Measurements from ENCODE around the gene PKHD1.

The PKHD1 gene

GRCh38 chr6:51976374-51976773 is 111.0 kb downstream of the PKHD1 start:
- no peak overlapping the region for H3K4me3 ChIP-seq (ENCODE audit: low read depth, low read length)
- TF ChIP-seq CTCF (IDR thresholded peaks at IDR 0.05; ENCODE audit: borderline replicate concordance, insufficient read depth, low read depth, low read length), result no peak

DNA sequence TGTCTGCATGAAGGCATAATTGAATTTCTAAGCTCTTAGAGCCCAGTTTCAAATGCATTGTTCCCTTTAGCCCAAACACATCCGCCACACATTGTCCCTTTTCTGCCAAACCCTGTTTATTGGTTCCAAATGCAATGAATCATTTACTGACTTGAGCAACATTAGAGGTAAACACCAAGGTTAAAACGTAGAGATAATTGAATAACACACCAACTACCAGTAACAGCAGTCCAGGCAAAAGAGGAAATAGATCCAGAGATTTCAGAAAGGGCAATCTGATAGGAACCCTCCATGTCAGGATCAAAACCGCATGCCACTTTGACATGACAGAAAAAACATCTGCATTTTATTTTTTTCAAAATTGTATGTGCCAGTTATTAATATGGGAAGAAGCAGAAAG is 114.8 kb downstream of the PKHD1 start:
- no peak overlapping the region for H3K4me3 ChIP-seq (ENCODE audit: low read depth, low read length)
- no peak for TF ChIP-seq CTCF (IDR thresholded peaks at IDR 0.05; ENCODE audit: borderline replicate concordance, insufficient read depth, low read depth, low read length)

- no peak for TF ChIP-seq CTCF (IDR thresholded peaks at IDR 0.05; ENCODE audit: borderline replicate concordance, insufficient read depth, low read depth, low read length)
- H3K4me3 ChIP-seq (ENCODE audit: low read depth, low read length), result no peak overlapping the region
Measured at GRCh38 chr6:51968265-51968664, 119.1 kb downstream of the PKHD1 start.

- TF ChIP-seq CTCF (IDR thresholded peaks at IDR 0.05; ENCODE audit: borderline replicate concordance, insufficient read depth, low read depth, low read length), result no peak
- H3K4me3 ChIP-seq (ENCODE audit: low read depth, low read length), result no peak overlapping the region
Measured at GRCh38 chr6:51965222-51965801, 122.1 kb downstream of the PKHD1 start.

DNA sequence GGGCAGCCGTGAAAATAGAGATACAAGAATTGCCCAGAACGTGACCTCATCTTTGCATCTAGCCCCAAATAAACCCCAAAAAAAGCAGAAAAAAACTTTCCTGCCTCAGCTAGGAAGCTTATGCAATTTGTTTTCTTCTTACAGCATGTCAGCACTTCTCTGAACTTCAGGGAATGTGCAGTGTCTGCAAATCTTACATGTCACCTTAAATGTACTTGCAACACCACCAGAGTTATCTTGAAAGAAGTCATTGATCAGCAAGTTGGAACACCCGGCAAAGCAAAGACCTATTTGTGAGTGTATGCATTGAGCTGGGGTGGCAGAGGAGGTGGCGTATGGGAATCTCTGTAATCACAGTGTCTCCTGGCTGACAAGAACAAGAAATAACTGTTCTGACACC is 123.4 kb downstream of the PKHD1 start:
- H3K4me3 ChIP-seq (ENCODE audit: low read depth, low read length), result no peak overlapping the region
- TF ChIP-seq CTCF (IDR thresholded peaks at IDR 0.05; ENCODE audit: borderline replicate concordance, insufficient read depth, low read depth, low read length), result no peak

DNA sequence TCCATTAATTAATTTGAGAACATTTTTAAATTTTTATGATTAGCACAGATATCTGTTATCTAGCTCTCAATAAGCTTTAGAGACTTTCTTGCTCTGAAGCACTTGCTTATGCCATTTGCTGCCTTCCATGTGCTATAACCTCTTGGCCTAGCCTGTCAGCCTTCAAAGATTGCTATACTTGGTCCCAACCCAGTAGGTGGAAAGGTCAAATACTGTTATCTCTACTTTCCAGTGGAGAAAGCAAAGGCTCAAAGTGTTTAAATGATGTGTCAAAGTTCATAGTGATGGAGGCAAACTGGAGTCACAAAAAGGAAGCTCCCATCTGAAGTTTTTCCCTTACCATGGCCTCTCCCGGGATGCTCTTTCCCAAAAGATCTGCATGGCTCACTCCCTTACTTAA is 125.1 kb downstream of the PKHD1 start:
- TF ChIP-seq CTCF (IDR thresholded peaks at IDR 0.05; ENCODE audit: borderline replicate concordance, insufficient read depth, low read depth, low read length), result no peak
- H3K4me3 ChIP-seq (ENCODE audit: low read depth, low read length), result no peak overlapping the region

DNA sequence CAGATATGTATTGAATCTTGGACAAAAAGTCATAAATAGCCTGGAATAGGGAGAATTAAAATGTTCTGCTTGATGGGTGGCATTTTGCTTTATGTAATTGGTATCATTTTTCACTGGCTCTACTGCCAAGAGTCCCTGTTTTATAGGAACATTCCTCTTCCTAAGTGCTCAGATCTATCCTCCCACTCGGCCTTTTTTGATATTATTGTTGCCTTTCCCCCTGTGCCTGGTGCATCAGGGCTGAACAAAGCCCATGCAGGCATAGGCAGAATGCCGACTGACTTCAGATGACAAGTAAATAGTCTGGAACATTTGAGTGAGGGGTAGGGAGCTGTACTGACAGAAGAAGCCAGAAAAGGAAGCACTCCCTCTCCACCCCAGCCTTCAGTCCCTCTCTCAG is 127.0 kb downstream of the PKHD1 start:
- TF ChIP-seq CTCF (IDR thresholded peaks at IDR 0.05; ENCODE audit: borderline replicate concordance, insufficient read depth, low read depth, low read length), result no peak
- H3K4me3 ChIP-seq (ENCODE audit: low read depth, low read length), result no peak overlapping the region
